Stimulated activated CD4-positive, alpha-beta T cell treated with anti-CD3 and anti-CD28 coated beads, Interleukin-15, amount 100 ng/mL, for 24 hours (primary cell): ENCODE data around the gene WFS1.

Experiments used
- DNase-seq: peaks from one replicate; pipeline ENCODE4 v3.0.0-alpha.2; 2020

The WFS1 gene, protein sequence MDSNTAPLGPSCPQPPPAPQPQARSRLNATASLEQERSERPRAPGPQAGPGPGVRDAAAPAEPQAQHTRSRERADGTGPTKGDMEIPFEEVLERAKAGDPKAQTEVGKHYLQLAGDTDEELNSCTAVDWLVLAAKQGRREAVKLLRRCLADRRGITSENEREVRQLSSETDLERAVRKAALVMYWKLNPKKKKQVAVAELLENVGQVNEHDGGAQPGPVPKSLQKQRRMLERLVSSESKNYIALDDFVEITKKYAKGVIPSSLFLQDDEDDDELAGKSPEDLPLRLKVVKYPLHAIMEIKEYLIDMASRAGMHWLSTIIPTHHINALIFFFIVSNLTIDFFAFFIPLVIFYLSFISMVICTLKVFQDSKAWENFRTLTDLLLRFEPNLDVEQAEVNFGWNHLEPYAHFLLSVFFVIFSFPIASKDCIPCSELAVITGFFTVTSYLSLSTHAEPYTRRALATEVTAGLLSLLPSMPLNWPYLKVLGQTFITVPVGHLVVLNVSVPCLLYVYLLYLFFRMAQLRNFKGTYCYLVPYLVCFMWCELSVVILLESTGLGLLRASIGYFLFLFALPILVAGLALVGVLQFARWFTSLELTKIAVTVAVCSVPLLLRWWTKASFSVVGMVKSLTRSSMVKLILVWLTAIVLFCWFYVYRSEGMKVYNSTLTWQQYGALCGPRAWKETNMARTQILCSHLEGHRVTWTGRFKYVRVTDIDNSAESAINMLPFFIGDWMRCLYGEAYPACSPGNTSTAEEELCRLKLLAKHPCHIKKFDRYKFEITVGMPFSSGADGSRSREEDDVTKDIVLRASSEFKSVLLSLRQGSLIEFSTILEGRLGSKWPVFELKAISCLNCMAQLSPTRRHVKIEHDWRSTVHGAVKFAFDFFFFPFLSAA

DNA sequence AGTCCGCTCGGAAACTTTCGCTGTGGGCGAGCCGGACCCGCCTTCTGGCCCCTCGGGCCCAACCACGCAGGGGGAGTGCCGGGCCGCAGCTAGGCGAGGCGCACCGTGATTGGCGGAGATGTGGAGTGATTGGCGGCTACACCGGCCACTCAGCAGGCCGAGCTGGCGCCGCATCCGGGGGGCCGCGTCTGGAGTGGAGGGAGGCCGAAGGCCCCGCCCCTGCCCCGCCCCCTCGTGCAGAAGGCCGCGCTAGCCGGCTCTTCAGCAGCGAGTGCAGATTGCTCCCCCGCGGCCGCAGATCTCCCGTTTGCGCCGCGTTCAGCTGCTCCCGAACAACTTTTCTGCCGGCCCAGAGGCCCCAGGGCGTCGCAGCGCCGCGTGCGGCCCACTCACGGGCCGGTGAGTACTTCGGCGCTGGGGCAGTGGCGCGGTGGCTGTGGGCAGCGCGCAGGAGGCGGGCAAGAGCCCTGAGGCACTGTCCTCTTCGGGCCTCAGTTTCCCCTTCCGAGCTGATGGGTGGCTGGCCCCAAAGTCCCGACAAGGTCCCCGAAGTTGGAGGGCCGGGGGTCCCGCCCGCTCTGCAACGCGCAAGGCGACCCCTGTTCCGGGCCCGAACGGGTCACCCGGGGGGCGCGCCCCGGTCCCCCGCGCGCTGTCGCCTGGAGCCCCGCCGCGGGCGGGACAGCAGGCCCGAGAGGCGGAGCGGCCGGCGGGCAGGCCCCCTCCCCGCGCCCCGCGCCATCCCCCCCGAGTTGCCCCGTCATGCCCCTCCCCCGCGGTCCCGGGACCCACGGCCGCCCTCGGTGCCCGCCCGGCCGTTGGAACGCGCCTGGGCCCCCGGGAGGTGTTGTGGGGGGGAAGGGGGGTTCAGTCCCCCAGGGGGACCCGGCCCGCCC lies at the start of gene WFS1:
Gene WFS1 (plus strand): TSS at position 235 of the 896 bp plus-strand sequence. CDS start 7,606 bp downstream, outside the sequence.
- peak; percentile 98 for DNase-seq

DNA sequence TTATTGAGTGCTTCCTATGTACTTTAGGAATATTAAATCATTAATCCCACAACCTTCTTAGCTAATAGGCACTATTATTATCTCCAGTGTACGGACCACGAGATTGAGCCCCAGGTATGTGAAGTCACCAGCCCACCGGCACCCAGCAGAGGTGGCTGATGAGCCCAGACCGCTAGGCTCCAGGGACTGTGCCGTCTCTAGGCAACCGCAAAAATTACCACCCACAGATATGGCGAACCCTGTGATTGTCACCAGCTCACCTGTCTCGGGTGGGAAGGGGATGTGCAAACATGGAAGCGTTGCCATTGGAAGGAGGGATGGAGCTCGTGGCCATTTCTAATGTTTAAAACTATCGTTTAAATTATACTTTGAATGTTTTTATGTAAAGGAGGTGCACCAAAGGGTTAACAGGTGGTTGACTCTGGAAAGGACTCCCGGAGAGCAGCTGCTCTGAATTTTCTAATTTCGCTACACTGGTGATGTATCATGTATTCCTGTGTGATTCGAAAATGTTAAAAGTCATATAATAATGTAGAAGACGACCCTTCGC lies 48.3 kb upstream of the WFS1 start:
- DNase-seq: no peak

DNA sequence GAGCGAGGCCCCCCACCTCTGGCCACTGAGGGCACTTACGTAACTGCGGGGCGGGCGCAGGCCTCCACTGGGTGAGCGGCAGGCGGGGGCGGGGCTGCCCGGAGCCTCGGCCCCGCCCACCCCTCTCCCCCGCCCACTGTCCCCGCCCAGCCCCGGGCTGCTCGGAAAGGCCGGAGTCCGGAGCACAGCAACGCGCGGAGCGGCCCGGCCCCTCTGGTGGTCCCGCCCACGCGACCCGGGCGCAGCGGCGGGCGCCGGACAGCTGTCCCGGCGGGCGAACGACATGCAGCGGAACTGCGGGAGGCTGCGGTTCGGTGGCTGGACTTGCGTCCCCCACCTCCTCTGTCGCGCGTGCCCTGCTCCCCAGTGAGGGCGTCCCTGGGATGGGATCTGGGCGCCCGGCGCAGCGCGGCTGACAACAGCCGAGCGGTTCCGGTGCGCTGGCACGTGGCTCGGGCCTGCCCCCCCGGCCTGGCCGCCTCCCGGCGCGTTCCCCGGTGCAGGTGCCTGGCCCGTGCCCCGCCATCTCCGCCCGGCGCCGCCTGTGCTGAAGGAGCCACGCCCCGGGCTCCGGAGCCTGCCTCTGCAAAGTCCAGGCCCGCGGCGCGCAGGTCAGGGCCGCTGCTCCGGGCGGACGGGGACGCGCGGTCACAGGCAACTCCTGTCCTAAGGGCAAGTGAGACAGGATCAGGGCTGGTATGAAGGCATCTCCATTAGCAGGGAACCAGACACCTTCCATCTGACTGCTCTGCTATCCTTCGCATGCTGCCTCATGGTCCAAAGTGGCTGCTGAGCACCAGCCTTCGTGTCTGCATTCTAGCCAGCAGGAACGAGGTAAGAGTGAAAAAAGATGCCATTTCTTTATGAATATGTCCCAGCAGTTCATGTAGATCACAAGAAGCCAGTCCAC lies 47.5 kb upstream of the WFS1 start:
- DNase-seq: peak; percentile 36

DNA sequence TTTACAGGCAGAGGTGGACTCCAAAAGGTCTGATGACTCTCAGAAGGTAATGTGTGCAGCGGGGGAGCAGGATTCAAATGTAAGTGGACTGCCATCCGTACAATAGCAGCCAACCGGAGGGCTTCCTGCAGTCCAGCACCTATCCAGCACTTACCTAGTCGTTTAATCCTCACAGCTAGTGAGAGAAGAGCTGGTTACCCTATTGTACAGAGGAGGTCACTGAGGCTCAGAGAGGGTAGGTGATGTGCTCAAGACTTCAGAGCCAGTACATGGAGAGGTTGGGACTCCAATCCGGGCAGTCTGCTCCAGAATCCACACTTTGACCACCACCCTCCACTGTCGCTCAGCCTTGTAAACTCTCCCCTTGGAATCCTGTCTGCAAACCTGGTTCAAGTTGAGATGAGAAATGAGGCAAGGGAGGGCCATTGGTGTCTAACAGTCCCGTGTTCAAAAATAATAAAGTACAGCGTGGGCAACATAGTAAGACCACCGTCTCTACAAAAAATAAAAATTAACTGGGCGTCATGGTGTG lies 46.8 kb upstream of the WFS1 start:
- no peak for DNase-seq

DNA sequence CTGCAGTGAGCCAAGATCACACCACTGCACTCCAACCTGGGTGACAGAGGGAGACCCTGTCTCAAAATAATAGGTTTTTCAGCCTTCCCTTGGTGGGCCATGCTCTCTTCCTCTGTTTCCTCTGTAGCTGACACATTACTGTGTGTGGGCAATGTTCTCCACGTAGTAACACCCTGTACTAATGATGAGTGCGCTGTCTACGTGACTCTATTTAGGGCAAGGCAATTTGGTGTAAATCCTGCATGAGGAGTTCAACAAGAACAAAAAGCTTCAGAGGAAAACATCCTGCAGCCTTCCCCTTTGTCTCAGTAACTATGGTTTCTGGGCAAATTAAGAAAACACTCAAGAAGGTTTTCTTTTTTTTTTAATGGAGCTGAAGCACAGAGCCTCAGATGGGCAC lies 44.9 kb upstream of the WFS1 start:
- no peak for DNase-seq

DNA sequence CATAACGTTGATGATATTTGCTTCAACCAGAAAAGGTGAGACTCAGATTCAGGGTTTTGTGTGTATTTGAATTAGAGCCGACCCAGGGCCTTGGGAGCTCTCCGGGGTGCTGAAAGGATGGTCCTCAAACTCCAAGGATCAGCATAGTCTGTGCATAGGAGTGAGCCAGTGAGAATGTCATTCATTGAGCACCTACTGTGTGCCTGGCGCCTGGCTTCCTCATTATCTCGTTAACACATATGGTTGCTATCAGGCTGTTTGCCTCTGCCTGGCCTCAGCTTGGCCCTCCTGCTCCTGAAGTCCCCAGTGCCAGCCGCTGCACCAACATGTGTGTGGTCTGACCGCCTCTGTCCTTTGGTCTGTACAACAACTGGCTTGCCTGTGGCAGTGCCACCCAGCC lies 44.2 kb upstream of the WFS1 start:
- DNase-seq: no peak

DNA sequence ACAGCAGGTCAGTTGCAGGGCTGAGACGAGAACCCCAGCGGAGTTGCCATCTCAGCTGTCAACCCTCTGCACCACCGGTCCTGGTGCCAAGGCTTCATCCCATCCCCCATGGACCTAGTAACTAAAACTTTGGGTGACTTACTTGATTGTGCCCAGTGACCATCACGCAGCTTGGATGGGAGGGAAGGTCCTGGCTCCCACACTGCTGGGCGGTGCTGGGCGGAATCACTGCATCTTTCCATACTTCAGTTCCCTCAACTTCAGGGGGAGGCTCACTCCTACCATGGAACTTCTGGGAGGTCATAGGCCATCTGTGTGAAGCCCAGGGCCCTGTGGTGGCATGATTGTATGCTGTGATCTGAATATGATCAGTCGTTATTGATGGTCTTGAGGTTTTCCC lies 43.1 kb upstream of the WFS1 start:
- no peak for DNase-seq

DNA sequence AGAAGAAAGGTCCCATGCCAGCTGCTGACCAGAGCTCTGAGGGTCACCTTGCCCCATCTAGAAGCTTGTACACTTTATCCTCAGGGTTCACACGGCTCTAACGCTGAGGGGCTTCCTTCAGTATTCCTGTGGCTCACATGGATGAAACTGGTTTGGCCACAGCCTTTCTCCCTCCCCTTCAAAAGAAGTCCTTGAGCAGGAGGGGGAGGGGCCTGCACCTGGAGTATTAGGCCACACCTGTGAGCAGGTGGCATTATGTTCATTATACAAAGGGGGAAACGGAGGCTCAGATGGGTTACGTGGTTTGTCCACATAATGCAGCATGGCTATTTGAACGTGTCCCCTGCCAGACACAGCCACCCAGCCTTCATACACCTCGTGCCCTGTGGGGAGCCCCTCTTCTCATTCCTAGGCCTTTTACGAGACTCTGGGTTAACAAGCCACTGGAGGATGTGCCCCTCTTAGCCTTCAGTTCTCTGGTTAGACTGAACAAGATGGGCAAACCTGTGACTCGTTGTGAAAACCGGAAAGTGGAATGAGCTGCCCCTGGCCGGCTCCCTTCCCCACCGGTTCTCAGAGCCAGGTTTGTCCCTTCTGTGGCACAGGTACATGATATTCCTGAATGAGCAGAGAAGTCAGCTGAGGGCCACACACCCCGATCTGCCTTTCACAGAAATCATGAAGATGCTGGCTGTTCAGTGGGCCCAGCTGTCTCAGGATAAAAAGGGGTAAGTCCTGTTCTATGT lies 42.1 kb upstream of the WFS1 start:
- DNase-seq: no peak

DNA sequence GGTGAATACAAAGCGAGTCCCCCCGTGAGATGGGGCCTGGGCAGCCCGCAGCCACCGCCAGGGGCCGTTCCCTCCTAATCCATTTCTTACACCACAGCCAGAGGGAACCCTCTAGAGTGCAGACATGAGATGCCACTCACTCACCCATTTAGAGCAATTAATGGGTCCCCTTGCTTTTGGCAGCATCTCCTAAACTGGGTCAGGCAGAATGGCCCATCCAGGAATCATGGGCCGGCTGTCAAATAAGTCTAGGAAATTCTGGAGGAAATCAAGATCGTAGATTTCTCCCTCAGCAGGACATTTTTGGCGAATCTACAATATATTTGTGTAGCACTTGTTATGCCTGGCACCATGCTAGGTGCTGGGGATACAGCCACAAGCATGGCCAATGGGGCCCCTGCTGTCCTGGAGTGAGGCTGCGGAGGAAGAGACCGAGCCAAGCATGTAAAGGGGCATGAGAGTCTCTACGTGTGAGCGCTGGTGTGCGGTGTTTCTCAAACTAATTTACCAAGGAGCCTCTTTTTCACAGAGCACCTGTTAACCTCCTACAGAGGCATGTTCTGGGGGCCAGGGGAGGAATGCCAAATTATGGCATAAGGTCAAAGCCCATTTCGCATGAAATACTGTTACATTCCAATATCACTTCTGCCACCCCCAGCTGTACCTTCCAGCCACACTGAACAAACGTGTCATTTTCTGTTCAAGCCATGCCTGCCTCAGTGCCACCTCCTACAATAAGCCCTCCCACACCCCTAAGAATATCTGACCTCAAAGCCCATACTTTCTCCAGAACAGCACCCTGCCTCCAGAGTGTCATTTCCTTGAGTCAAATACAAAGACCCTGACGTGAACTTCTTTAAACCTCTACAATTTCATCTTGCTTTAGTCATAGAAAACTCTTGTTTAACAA lies 41.2 kb upstream of the WFS1 start:
- no peak for DNase-seq

DNA sequence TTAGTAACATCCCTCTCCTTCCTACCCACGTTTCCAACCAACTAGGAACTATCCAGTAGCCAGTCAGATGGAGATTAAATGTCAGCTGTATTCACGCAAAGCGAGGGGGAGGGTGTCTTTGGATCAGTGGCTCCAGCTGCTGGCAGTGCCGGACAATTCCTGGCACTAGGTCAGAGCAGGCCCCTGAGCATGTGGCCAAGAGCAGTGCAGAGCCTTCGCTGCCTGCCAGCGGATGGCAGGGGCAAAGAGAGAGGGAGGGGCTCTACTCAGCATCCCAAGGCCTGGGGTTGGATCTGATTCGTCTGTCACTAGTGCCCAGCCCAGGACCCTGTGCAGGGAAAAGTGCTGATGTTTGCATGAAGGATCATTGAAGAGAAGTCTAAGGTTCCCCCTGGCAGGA lies 40.6 kb upstream of the WFS1 start:
- no peak for DNase-seq

DNA sequence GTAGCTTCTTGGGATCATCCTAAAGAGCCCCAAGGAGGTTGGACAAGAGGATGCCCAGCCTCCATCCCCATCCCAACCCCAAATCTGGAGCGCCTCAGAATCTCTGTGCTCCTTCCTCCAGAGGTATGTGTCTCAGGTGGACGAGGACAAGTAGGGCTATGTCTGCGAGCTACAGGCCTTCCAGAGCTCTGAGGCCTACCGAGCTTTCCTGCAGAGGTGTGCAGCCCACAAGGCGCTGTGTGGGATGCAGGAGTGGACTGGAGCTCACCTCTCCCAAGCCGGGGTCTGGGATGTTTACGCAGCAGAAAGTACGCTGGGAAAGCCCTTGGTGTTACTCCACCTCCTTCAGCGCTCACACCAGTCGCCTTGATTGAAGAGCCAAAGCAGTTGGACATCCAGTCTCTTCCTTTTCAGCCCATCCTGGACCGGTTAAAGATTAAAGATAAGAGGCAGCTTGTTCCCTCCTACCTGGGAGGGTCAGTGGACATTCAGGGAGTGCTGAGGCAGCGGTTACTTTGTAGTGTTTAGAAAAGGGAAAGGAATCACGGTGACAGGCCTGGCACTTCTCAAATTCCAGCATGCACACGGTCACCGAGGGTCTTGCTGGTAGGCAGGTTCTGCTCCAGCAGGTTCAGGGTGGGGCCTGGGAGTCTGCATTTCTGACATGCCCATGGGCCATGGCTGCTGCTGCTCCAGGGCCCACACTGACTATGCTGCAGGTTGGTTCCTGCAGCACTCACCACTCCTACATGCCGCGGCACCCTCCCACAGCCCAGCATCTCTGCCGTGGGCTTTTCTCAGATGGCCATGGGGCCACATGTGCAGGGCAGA lies 39.8 kb upstream of the WFS1 start:
- no peak for DNase-seq

DNA sequence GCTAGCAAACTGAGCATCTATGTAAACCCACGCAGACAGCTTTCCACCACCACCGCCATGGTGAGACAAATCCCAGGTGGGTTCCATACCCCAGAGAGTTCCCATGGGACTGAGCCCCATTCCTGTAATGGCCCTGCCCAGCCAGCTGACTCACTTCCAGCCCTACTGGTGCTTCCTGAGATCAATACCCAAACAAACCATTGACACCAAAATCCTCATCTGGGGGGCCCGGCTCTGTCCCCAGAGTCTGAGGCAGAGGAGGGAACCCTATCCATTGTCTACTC lies 39.2 kb upstream of the WFS1 start:
- DNase-seq: no peak

DNA sequence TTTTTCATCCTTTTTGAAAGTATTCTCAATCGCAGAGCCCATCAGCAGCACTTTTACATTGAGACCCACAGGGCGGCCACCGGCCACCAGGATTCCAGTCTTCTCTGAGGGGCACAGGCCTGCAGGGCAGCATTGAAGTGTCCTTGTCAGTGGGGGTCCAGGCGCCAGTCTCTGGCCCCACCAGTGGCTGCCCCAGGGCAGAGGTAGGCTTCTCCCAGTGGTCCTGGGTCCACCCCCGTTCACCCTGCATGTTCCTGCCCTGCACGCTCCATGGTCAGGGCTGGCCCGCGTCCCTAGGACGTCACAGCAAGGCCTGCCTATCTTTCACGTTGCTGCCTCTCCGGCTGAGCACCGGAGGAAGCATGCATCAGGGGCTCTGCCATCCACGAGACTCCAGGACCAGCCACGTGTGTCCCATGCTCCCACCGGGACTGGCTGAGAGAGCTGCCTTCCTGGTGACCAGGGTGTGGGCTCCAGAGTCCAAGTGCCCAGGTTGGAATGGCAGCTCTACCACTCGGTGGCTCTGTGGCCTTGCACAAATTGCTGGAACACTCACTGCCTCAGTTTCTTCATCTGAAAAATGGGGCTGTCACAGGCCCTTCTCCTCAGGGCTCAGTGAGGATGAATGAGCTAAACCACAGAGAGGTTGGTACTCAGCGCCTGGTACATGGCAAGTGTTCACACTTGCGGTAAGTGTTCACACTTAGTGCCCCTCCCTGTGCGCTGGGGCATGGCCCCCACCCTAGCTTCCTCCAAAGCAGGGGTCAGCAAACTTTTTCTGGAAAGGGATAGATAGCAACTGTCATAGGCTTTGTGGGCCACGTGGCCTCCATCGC lies 38.6 kb upstream of the WFS1 start:
- DNase-seq: no peak

DNA sequence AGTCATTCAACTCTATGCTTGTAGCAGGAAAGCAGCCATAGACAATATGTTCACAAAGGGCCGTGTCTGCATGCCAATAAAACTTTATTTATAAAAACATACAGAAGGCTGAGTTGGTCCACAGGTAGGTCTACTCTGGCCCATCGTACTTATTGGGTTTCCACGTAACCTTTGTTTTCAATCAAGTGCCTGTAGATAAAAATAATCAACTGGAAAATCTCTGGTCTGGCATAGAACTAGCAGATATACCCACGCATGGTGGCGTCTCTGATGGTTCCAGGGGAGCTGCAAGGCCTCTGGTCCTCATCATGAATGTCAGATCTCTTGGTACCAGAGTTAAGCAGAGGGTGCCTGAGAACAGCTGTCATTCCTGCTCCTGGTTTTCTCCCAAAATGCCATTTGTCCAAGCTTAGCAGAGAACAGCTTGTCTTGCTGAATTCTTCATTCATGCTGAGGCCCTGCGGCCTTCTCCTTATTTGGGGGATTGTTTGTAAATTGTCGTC lies 37.9 kb upstream of the WFS1 start:
- DNase-seq: no peak

DNA sequence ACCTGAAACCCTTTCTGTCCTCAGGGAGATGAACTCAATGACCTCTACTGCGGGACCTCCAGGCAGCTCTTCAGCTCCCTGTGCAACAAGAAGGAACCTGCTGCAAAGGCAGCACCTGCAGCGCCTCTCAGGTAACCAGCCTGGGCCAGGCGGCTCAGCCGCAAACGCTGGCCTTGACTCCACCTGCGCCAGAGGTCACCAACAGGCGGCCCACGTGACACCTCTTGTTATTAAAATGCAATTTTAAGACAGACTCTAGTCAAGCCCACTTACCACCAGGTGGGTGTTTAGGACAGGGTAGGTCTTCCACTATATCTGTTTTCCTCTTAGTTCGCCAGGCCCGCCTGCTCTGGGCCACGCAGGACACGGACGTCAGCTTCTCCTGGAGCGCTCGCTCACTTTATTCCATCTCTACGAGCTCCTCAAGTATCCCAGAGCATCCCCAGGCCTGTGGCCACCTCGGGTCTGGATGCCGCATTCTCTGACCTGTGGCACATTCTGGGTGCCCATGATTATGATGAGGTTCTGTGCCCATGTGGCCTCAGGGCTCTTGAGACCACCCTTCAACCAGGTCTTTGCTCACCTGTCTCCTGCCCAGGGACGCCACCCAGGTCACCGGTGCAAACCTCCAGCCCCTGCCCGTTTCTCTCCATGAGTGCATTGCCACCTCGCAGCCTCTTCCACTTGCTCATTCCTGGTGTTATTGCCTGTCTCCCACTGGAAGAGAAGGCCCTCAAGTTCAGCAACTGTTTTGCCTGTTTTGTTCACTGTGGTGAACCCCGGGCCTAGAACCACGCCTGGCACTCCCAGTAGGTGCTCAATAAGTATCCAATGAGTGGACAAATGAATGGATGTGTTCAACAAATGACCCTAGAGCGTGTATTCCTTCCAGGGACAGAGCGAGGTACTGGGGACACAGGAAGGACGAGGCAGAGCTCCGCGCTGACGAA lies 36.5 kb upstream of the WFS1 start:
- DNase-seq: no peak

DNA sequence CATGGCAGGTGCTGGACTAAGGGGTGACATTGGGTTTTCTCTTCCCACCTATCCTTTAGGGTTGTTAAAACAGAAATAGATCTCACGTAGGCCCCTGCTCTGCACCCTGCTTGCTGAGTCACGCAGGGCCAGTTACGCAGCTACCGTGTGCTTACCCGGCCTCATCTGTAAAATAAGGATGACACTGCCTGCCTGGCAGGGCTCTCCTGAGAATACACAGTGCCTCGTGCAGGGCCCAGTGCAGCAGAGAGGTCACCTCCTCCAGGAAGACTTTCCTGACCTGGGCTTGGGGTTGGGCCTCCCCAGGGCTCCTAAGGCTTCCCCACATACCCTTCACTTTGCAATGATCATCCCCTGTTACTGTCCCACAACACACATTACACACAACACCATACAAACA lies 35.7 kb upstream of the WFS1 start:
- no peak for DNase-seq
